Naive thymus-derived CD4-positive, alpha-beta T cell (primary cell): ENCODE data around the gene SLC9A3. TPM values are rescaled to one million over a fixed set of nuclear protein-coding genes. Genes with fewer than 3 reads are reported as not detected.

Source experiments
- ATAC-seq: fragments of 150-1000 bp; cut with Tn5 transposase; 2 replicates; pipeline ENCODE4 v1.10.0; 2021; ENCODE audit warnings: mild to moderate bottlenecking, moderate library complexity
- CTCF ChIA-PET: fragments of 350-600 bp; sonication (Branson Sonifier 250); formaldehyde crosslinking; loops from one replicate; lab custom pipeline; 2021; ENCODE audit warnings: antibody characterized with exemption; lab: Charles Lee
- POLR2A ChIA-PET: fragments of 350-600 bp; sonication (Branson Sonifier 250); formaldehyde crosslinking; loops from one replicate; lab custom pipeline; 2021; ENCODE audit warnings: antibody characterized with exemption, inconsistent platforms; lab: Charles Lee
- DNase-seq, 9 donors: peaks; one replicate each; pipeline versions ENCODE4 v3.0.0 to v3.0.0-alpha.2; 2020 to 2022; ENCODE audit warnings: mixed read lengths in 1 of 9
- H3K27ac ChIP-seq: one replicate; pipeline ENCODE4 v1.7.0; 2013; ENCODE audit warnings: mild to moderate bottlenecking, low read depth, low read length, moderate library complexity
- H3K27me3 ChIP-seq, 2 donors: one replicate each; pipeline ENCODE4 v1.7.0; 2013; ENCODE audit warnings: low read length in 2 of 2, mild to moderate bottlenecking in 2 of 2, moderate library complexity in 2 of 2; ENCODE audit not compliant: control insufficient read depth in 2 of 2, insufficient read depth in 2 of 2
- H3K36me3 ChIP-seq, 3 experiments: 1 replicate in 2 of 3; 2 replicates in 1 of 3; pipeline ENCODE4 v1.7.0; 2013; ENCODE audit warnings: low read length in 3 of 3, mild to moderate bottlenecking in 3 of 3, moderate library complexity in 1 of 3; ENCODE audit not compliant: insufficient read depth in 3 of 3, control insufficient read depth in 2 of 3
- H3K4me1 ChIP-seq, 2 donors: one replicate each; pipeline ENCODE4 v1.7.0; 2013; ENCODE audit warnings: low read length in 2 of 2, mild to moderate bottlenecking in 2 of 2, moderate library complexity in 1 of 2; ENCODE audit not compliant: control insufficient read depth in 2 of 2, insufficient read depth in 2 of 2
- H3K4me3 ChIP-seq: 2 replicates; pipeline ENCODE4 v1.7.0; 2013; ENCODE audit warnings: mild to moderate bottlenecking, low read length
- H3K9me3 ChIP-seq, 3 experiments: 1 replicate in 2 of 3; 2 replicates in 1 of 3; pipeline ENCODE4 v1.7.0; 2013; ENCODE audit warnings: low read length in 3 of 3; ENCODE audit not compliant: control insufficient read depth in 2 of 3
- H3K27ac Mint-ChIP-seq, 9 donors: one replicate each; pipeline ENCODE4 v1.8.0; 2020 to 2022; ENCODE audit warnings: mixed read lengths in 9 of 9, mild to moderate bottlenecking in 8 of 9, moderate library complexity in 5 of 9, inconsistent platforms in 2 of 9
- H3K27me3 Mint-ChIP-seq, 5 donors: one replicate each; pipeline ENCODE4 v1.8.0; 2021 to 2022; ENCODE audit warnings: mixed read lengths in 5 of 5, mild to moderate bottlenecking in 1 of 5
- H3K36me3 Mint-ChIP-seq, 5 donors: one replicate each; pipeline ENCODE4 v1.8.0; 2020 to 2022; ENCODE audit warnings: mixed read lengths in 5 of 5, mild to moderate bottlenecking in 3 of 5, inconsistent platforms in 1 of 5
- H3K4me1 Mint-ChIP-seq, 7 donors: one replicate each; pipeline ENCODE4 v1.8.0; 2020 to 2022; ENCODE audit warnings: mixed read lengths in 7 of 7, mild to moderate bottlenecking in 3 of 7, inconsistent platforms in 1 of 7
- H3K4me3 Mint-ChIP-seq, 10 donors: one replicate each; pipeline ENCODE4 v1.8.0; 2020 to 2022; ENCODE audit warnings: mild to moderate bottlenecking in 10 of 10, mixed read lengths in 10 of 10, moderate library complexity in 6 of 10, inconsistent platforms in 2 of 10
- H3K9me3 Mint-ChIP-seq, 11 donors: one replicate each; pipeline ENCODE4 v1.8.0; 2020 to 2022; ENCODE audit warnings: mixed read lengths in 11 of 11, mild to moderate bottlenecking in 4 of 11, inconsistent platforms in 1 of 11, moderate library complexity in 1 of 11
- intact Hi-C, 2 donors: fragments of 100-400 bp; cut with micrococcal nuclease; formaldehyde crosslinking; loops; one replicate each; pipeline ENCODE4 v1.15.1; 2023
- polyA plus RNA-seq, 2 donors: library from polyadenylated mRNA; unstranded; fragments of 300-500 nt; fragmentation: Illumina TruSeq; gene quantifications; one replicate each; pipeline ENCODE4 v1.2.3, GENCODE V29; 2021
- total RNA-seq, 6 experiments: library from RNA in 5 of 6; stranded (reverse) in 5 of 6; gene quantifications; 1 replicate in 5 of 6; 2 replicates in 1 of 6; pipeline ENCODE4 v1.2.3 and lab custom pipeline; 2021 to 2026

The SLC9A3 gene
- total and polyA plus RNA-seq, 7 experiments from 2014 or later, result 1.5 to 5.5 (median 3.2) TPM

- Mint-ChIP-seq H3K9me3 (peaks cover 0 to 2% (median 0%) of the 10 kb centered on the region in 11 donors), H3K4me3 (peak overlapping the region in 1 of 10 donors; percentile 38), H3K36me3 (peaks cover 17 to 53% (median 37%) of the 10 kb centered on the region in 5 donors), H3K4me1 (peaks cover 8 to 56% (median 18%) of the 10 kb centered on the region in 7 donors), H3K27me3 (no peaks in the 10 kb centered on the region), H3K27ac (peak overlapping the region in 6 of 9 donors; percentile 48 to 97 (median 96))
- CTCF ChIA-PET, result no interaction called here
- H3K9me3 ChIP-seq, result no peaks in the 10 kb centered on the region
- H3K4me1 ChIP-seq, result peaks cover 7 to 17% of the 10 kb centered on the region in 2 donors
- intact Hi-C loops, result no loop called here
- POLR2A ChIA-PET, result interaction anchor here (0.7 kb wide), 1 partner anchor 249 kb away, joined by 3 read pairs; no protein-coding TSS in a partner anchor
- H3K27ac ChIP-seq, result no peak overlapping the region
- DNase-seq, result peak in 1 of 9 donors; percentile 15
- peaks cover 0 to 55% (median 10%) of the 10 kb centered on the region in 3 experiments for H3K36me3 ChIP-seq
- no peak overlapping the region for H3K4me3 ChIP-seq
- no peaks in the 10 kb centered on the region for H3K27me3 ChIP-seq
- ATAC-seq, result no peak
These were observed 62.2 kb downstream of the SLC9A3 start for GRCh38 chr5:462051-462481.

- H3K4me1 Mint-ChIP-seq, result peaks cover 9 to 60% (median 19%) of the 10 kb centered on the region in 7 donors
- Histone ChIP-seq H3K27ac (no peak overlapping the region), H3K4me1 (peaks cover 7 to 17% of the 10 kb centered on the region in 2 donors), H3K9me3 (no peaks in the 10 kb centered on the region), H3K27me3 (no peaks in the 10 kb centered on the region), H3K36me3 (peaks cover 0 to 61% (median 18%) of the 10 kb centered on the region in 3 experiments), H3K4me3 (no peak overlapping the region)
- peaks cover 17 to 56% (median 37%) of the 10 kb centered on the region in 5 donors for H3K36me3 Mint-ChIP-seq
- intact Hi-C loops, result no loop called here
- H3K4me3 Mint-ChIP-seq, result peak overlapping the region in 1 of 10 donors; percentile 57
- H3K27me3 Mint-ChIP-seq, result no peaks in the 10 kb centered on the region
- DNase-seq (no peak), ATAC-seq (no peak)
- peak overlapping the region in 7 of 9 donors; percentile 52 to 92 (median 67) for H3K27ac Mint-ChIP-seq
- no peaks in the 10 kb centered on the region for H3K9me3 Mint-ChIP-seq
- ChIA-PET CTCF (interaction anchor here (0.6 kb wide), 1 partner anchor 429 kb away, joined by 3 read pairs; no protein-coding TSS in a partner anchor), POLR2A (no interaction called here)
These were observed 64.0 kb downstream of the SLC9A3 start for GRCh38 chr5:460273-460625.

- Histone ChIP-seq H3K36me3 (peaks cover 0 to 66% (median 18%) of the 10 kb centered on the region in 3 experiments), H3K4me3 (no peak overlapping the region), H3K4me1 (peaks cover 7 to 12% of the 10 kb centered on the region in 2 donors), H3K27ac (no peak overlapping the region), H3K27me3 (no peaks in the 10 kb centered on the region), H3K9me3 (no peaks in the 10 kb centered on the region)
- DNase-seq, result peak in 1 of 9 donors; percentile 20
- no peak for ATAC-seq
- peaks cover 17 to 58% (median 37%) of the 10 kb centered on the region in 5 donors for H3K36me3 Mint-ChIP-seq
- no peaks in the 10 kb centered on the region for H3K27me3 Mint-ChIP-seq
- intact Hi-C loops, result no loop called here
- ChIA-PET POLR2A (no interaction called here), CTCF (interaction anchor here (1.2 kb wide), 1 partner anchor 13 kb away, joined by 4 read pairs; no protein-coding TSS in a partner anchor)
- H3K9me3 Mint-ChIP-seq, result no peaks in the 10 kb centered on the region
- H3K4me1 Mint-ChIP-seq, result peaks cover 9 to 66% (median 19%) of the 10 kb centered on the region in 7 donors
- peak overlapping the region; percentile 12 to 92 (median 73) for H3K27ac Mint-ChIP-seq
- H3K4me3 Mint-ChIP-seq, result peak overlapping the region in 1 of 10 donors; percentile 69
These were observed 64.5 kb downstream of the SLC9A3 start for GRCh38 chr5:459562-460272.

- peaks cover 9 to 66% (median 22%) of the 10 kb centered on the region in 7 donors for H3K4me1 Mint-ChIP-seq
- H3K4me3 Mint-ChIP-seq, result peak overlapping the region in 1 of 10 donors; percentile 69
- Histone ChIP-seq H3K27ac (peak overlapping the region; percentile 37), H3K4me1 (peaks cover 0 to 13% of the 10 kb centered on the region in 2 donors), H3K36me3 (peaks cover 8 to 76% (median 18%) of the 10 kb centered on the region in 3 experiments), H3K9me3 (no peaks in the 10 kb centered on the region), H3K27me3 (no peaks in the 10 kb centered on the region), H3K4me3 (no peak overlapping the region)
- no peaks in the 10 kb centered on the region for H3K9me3 Mint-ChIP-seq
- H3K27me3 Mint-ChIP-seq, result no peaks in the 10 kb centered on the region
- H3K36me3 Mint-ChIP-seq, result peaks cover 16 to 61% (median 41%) of the 10 kb centered on the region in 5 donors
- no peak for ATAC-seq
- intact Hi-C loops, result no loop called here
- peak overlapping the region in 7 of 9 donors; percentile 48 to 89 (median 73) for H3K27ac Mint-ChIP-seq
- peak in 1 of 9 donors; percentile 70 for DNase-seq
- POLR2A ChIA-PET, result interaction anchor here (1.6 kb wide), 1 partner anchor 12 kb away, joined by 4 read pairs; no protein-coding TSS in a partner anchor
- CTCF ChIA-PET, result interaction anchor here (1.2 kb wide), 1 partner anchor 12 kb away, joined by 4 read pairs; no protein-coding TSS in a partner anchor
These were observed 65.5 kb downstream of the SLC9A3 start for GRCh38 chr5:458547-459353.

GRCh38 chr5:457195-457961, 66.9 kb downstream of the SLC9A3 start:
- Mint-ChIP-seq H3K4me3 (no peak overlapping the region), H3K36me3 (peaks cover 27 to 72% (median 53%) of the 10 kb centered on the region in 5 donors), H3K27ac (peak overlapping the region in 1 of 9 donors; percentile 38), H3K4me1 (peaks cover 21 to 71% (median 32%) of the 10 kb centered on the region in 7 donors), H3K27me3 (no peaks in the 10 kb centered on the region), H3K9me3 (peaks cover 0 to 8% (median 4%) of the 10 kb centered on the region in 11 donors)
- Histone ChIP-seq H3K9me3 (peaks cover 0 to 2% (median 0%) of the 10 kb centered on the region in 3 experiments), H3K27me3 (no peaks in the 10 kb centered on the region), H3K36me3 (peaks cover 8 to 89% (median 16%) of the 10 kb centered on the region in 3 experiments), H3K4me3 (no peak overlapping the region), H3K4me1 (peaks cover 0 to 20% of the 10 kb centered on the region in 2 donors), H3K27ac (no peak overlapping the region)
- DNase-seq (peak in 1 of 9 donors; percentile 20), ATAC-seq (no peak)
- ChIA-PET POLR2A (interaction anchor here (1.6 kb wide), 1 partner anchor 11 kb away, joined by 4 read pairs; no protein-coding TSS in a partner anchor), CTCF (no interaction called here)
- intact Hi-C loops, result no loop called here
